ENCODE measurements around the gene CALHM3. TPM values are rescaled to one million over a fixed set of nuclear protein-coding genes. Genes with fewer than 3 reads are reported as not detected.

Gene CALHM3
- total RNA-seq, 2 donors from 2014 or later = 0.52 TPM; not detected in 1

GRCh38 chr10:103493916-103494877 lies 15.2 kb upstream of the CALHM3 start:
- Histone ChIP-seq H3K4me3 (peak overlapping the region; percentile 19 to 23), H3K27me3 (no peaks in the 10 kb centered on the region), H3K27ac (peak overlapping the region; percentile 36 to 80 (median 58)), H3K4me1 (peaks cover 20% of the 10 kb centered on the region), H3K9me3 (no peaks in the 10 kb centered on the region), H3K36me3 (replicated peaks in 1 of 2; ENCODE audit: insufficient read depth in 1 of 2, low read depth in 2 of 2) (no peaks in the 10 kb centered on the region)
- TF ChIP-seq CTCF (IDR thresholded peaks at IDR 0.05) (no peak), POLR2A (IDR thresholded peaks at IDR 0.05) (peak in 1 of 3 donors; percentile 20)
- peak; percentile 29 to 46 (median 40) for DNase-seq
- WGBS, 2 donors = 2 to 10% methylated on average over 13 to 87 of the region's 92 CpGs
- intact Hi-C loops (cut with DNase I) = no loop called here
- peak; percentile 62 for ATAC-seq

DNA sequence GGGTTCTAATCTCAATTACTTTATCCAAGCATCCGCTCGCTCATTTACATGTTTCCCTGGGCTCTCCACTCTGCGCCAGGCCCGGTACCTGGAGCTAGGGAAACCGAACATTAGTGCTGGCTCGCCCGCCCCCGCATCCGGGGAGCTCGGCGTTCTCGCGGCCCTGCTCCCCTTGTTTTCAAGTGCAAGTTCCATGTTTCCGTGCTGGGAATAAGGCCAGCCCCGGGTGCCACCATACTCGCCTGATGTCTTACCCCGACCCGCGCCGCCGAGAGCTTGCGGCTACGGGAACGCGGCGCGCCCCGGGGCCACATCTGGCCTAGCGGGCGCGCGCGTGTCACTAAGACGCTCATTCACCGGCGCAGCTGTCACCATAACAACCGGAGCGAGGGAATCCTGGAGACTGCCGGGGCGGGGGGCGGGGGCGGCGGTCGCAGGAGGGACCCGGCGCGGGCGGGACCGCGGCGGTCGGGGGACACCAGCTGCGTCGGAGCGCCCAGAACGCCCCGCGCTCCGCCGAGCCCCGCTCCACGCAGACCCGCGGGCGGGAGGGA lies 14.4 kb upstream of the CALHM3 start, which contains the start of gene NEURL1:
TSS of gene NEURL1 (plus strand) at position 344 of the 554 bp plus-strand sequence. CDS start 683 bp downstream, outside the sequence.
- ATAC-seq = peak; percentile 28
- Histone ChIP-seq H3K4me3 (peak within 1 kb of the TSS; percentile 19 to 23), H3K27me3 (no peaks in the 10 kb centered on the region), H3K27ac (peak within 1 kb of the TSS; percentile 36 to 80 (median 58)), H3K9me3 (no peaks in the 10 kb centered on the region), H3K4me1 (peaks cover 20% of the 10 kb centered on the region), H3K36me3 (replicated peaks in 1 of 2; ENCODE audit: insufficient read depth in 1 of 2, low read depth in 2 of 2) (no peaks in the 10 kb centered on the region)
- no peak for TF ChIP-seq CTCF (IDR thresholded peaks at IDR 0.05)
- TF ChIP-seq POLR2A (IDR thresholded peaks at IDR 0.05) = no peak
- WGBS, 2 donors = 17% methylated on average over 15 to 16 of the region's 65 CpGs
- intact Hi-C loops (cut with DNase I) = no loop called here
- peak in 2 of 4 donors; percentile 32 to 39 for DNase-seq

DNA sequence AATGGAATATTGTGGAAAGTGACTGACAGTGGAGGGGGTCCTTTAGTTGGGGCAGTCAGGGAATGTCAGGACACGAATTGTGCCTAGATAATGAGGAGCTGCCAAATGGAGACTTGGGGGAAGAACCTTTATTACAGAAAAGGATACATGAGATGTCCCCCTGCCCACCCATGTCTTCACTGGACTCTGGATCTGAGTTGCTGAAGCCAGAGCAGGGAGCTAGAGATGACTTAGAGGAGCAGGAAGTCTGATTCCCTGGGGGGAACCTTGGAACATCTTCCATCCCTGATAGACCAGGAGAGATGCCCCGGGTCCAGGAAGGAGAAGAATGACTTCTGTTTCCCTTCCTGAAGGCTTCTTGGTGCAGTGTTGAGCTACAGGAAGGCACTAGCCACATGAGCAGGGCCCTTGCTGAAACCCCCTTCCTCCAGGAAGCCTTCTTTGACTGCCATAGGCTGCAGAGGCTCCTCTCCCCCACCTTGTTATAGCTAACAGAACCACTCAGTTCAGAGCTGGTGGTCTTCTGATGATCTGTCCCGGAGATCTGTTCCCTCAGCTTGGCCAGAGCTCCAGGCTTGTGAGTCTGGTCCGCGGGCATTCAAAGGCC lies 13.7 kb upstream of the CALHM3 start:
- Histone ChIP-seq H3K4me1 (peaks cover 20% of the 10 kb centered on the region), H3K27me3 (no peaks in the 10 kb centered on the region), H3K9me3 (no peaks in the 10 kb centered on the region), H3K27ac (peak overlapping the region in 3 of 4 donors; percentile 40 to 80 (median 75)), H3K4me3 (no peak overlapping the region), H3K36me3 (replicated peaks in 1 of 2; ENCODE audit: insufficient read depth in 1 of 2, low read depth in 2 of 2) (no peaks in the 10 kb centered on the region)
- intact Hi-C loops (cut with DNase I) = no loop called here
- WGBS, 2 donors = 63 to 76% methylated on average over 4 to 5 of the region's 5 CpGs
- no peak for ATAC-seq
- DNase-seq = no peak
- TF ChIP-seq POLR2A (IDR thresholded peaks at IDR 0.05) = no peak
- TF ChIP-seq CTCF (IDR thresholded peaks at IDR 0.05) = no peak

- ATAC-seq = no peak
- no peak overlapping the region for H3K4me3 ChIP-seq
- intact Hi-C loops (cut with DNase I) = no loop called here
Observed at GRCh38 chr10:103491729-103492364, 12.8 kb upstream of the CALHM3 start.

More at GRCh38 chr10:103491729-103492364, 12.8 kb upstream of the CALHM3 start:
- WGBS, 2 donors = 67 to 72% methylated on average over 7 of the region's 7 CpGs
- H3K4me1 ChIP-seq = peaks cover 20% of the 10 kb centered on the region
- H3K9me3 ChIP-seq = no peaks in the 10 kb centered on the region
- TF ChIP-seq POLR2A (IDR thresholded peaks at IDR 0.05) = no peak
- H3K27ac ChIP-seq = peak overlapping the region in 2 of 4 donors; percentile 75 to 80
- H3K36me3 ChIP-seq (replicated peaks in 1 of 2; ENCODE audit: insufficient read depth in 1 of 2, low read depth in 2 of 2) = no peaks in the 10 kb centered on the region
- DNase-seq = peak in 1 of 4 donors; percentile 22
- H3K27me3 ChIP-seq = no peaks in the 10 kb centered on the region
